Effector CD8-positive, alpha-beta T cell (primary cell): ENCODE data around the gene CLMN.
"Not testable (repeated sequence)": the region's sequence is repeated elsewhere in the genome, so short reads cannot be mapped to it uniquely, and the experiment has no call there.

Experiments used
- DNase-seq: peaks from one replicate; lab custom pipeline; 2025; lab: John Stamatoyannopoulos, UW

Gene CLMN

DNA sequence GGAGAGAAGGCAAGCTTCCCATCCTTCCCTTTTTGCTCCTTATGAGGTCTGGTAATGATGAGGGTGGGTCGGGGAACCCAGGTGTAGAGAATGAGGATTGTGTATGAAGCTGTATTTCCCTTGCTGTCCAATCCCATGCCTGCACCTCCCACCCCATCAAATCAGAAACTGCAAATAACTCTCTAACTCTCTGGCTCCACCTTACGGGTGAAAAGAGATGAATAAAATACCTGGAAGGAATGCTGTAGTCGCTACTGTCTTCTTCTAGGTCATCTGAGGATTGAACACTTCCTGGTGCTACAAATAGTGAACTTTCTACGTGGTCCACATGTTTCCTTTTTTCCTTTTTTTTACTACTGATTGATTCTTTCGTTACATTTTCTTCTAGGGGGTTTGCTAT lies 123.4 kb downstream of the CLMN start:
- no peak for DNase-seq

- DNase-seq: no peak
Measured at GRCh38 chr14:95195031-95195430, 124.7 kb downstream of the CLMN start.

DNA sequence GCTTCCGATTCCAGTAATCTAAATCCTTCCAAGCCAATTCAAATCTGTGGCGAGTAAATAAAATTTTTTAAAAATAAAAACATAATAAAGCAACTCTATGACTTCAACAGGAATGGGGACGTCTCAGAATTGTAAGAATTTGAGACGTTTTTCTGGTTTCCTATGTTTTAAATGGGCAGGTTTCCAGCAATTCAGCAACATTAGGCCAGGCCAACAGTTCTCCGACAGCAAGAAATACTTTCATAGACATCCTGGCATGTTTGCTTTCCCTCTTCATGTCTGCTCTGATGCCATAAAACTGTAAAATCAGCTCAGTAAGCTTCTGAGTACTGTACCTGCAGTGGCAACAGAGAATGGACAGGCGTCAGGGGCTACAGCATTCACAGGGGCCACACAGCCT lies 126.6 kb downstream of the CLMN start:
- DNase-seq: no peak

DNA sequence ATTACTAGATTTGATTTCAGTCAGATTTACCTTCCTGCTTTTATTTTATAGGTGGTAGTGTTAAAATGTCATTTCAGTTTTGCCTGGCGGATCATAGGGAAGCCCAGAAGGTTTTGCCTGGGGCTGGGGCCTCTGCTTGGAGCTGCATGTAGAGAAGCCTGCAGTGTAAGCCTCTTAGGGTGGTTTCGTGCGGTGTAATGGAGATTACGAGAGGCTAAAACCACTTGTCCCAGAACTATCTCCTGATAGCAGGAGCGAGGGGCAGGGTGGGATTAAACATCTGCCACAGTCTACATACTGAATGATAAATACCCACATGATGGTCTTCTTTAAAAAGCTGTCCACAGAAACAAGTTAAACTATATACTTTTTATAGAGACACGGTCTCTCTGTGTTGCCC lies 127.4 kb downstream of the CLMN start:
- DNase-seq: no peak

GRCh38 chr14:95191445-95192199 lies 128.1 kb downstream of the CLMN start:
- DNase-seq: no peak

DNA sequence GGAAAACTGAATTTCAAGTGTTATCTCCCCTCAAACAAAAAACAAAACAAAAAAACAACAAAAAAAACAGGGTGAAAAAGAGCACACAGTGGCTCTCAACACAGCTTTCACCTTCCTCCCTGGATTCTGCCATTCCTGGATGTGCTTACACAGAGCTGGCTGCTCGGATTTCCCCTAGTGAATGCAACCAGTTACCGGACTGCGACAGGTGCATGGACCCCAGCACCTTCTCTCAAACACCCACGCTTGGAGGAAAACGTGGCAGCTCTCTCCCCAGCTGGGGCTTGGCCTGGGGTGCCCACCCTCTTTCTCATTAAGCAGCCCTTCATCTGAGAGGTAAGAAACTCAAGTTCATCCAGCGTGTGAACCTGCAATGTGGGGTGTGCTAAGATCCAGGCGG lies 128.9 kb downstream of the CLMN start:
- DNase-seq: no peak

GRCh38 chr14:95190346-95190840 lies 129.3 kb downstream of the CLMN start:
- DNase-seq: no peak

DNA sequence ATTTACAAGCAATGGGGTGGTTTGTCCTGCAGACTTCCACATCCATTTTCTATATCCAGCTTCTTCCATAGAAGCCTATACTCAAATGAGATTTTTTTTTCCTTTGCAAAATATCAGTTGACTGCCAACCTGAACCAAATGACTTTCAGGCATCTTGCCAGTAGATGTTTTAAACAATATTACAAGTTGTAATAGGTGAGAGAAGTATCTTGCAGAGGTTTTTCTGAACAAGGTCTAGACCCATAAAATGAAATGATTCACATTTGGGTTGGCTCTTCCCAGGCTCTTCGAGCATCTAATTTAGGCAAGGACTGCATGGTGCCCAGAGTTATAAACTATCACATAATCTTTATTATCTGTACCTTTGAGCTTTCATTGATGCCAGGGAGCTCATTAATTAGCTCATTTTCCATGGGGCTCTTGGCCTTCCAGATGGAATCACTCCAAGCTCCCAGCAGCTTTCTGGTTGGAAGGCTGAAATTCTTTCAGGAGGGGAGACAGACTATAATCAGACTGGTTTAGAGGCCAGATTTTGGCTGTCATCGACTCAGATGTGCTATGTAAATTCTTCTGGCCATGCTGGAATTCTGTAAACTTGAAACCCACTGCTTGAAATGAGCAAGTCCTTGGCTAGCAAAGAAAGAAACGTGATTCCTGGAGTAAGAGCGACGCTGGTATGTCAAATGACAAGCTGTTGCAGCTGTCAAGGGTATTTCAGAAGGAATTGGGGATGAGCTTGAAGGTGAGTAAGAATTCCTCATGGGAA lies 130.2 kb downstream of the CLMN start:
- no peak for DNase-seq

DNA sequence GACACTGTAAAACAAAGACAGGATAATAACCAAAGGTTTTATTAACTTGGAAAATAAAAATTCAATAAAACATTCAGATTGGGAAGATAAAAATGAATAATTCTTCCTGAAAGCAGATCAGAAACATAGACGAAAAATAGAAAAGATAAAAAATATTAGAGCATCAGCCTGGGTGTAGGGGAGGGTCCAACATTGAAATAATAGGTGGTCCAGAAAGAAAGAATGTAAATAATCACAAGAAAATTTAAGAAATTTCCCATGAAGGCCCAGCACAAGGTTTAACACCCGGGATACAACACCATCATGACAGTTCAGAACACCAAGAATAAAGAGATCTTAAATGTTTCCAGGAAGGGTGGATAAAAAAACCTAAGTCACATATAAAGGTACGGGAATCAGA lies 131.3 kb downstream of the CLMN start:
- no peak for DNase-seq

- no peak for DNase-seq
Measured at GRCh38 chr14:95185767-95186392, 133.8 kb downstream of the CLMN start.

GRCh38 chr14:95185033-95185766 lies 134.5 kb downstream of the CLMN start:
- DNase-seq: no peak

DNA sequence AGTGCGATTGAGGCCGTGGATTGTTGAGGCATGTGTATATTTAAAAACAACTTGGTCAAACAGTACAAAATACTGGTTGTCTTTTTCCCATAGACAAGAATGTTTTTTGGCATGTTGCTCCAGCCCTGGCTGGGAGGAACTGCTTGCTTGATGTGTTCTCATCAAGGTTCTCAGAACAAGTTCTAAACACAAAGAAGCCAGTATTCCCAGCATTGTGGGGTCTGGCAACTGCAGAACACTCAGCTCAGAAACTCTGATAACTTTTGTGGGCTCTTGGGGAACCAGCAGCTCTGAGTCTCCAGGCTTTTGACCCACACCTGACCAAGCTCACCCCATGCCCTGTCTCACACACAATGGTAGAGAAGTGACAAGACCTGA lies 135.3 kb downstream of the CLMN start:
- DNase-seq: no peak

DNA sequence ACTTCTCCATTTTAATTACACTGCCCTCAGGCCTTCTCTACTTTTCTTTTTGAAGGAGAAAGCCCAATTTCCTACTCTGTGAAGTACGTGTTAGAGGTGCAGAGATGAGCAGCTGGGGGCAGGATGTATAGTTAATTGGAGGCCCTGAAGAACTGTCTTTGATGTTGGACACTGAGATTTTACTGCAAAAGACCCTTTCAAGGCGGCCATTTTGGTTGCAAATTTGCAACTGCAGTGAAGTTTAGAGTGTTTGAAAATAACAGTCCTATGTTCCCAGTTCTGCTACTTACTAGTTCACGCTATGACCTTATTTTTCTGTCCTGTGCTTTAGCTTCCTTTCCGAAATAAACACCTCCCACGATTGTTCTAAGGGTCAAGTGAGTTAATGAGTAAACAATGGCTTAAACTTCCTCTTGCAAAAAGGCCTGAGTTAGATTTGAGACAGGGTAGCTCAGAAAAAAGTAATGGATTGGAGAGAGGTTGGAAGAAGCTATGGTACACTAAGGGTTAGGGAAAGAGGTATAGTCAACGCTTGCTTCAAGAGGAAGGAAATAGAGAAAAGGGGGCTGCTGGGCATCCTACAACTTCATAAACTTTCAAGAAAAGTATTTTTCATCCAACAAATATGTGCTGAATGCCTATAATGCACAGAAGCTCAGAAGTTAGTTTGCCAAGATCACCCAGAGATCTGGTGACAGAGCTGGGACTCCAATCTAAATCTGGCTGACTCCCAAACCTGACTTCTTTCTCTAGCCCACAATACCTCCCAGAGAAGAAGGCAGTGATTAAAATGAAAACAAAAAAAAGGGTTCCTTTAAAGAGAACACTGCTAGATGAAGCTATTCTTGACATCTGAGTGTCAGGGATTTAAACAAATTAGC lies 135.9 kb downstream of the CLMN start:
- no peak for DNase-seq

DNA sequence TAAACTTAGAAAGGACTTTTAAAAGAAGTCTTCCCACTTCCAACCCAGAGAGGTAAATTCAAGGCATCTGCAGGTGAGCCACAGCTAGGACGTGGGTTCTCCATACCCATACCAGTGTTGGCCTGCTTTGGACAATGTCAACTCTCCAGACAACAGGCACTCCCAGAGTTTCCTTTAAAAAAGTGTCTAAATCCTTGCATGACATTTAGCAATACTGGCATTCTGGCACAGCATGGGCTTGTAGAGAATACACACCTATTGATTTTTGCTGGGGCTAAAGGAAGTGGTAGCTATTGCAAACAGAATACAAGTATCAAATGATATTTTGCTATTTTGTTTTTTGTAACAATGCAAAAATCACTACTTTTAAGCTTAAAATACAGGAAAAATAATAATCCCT lies 136.6 kb downstream of the CLMN start:
- no peak for DNase-seq

DNA sequence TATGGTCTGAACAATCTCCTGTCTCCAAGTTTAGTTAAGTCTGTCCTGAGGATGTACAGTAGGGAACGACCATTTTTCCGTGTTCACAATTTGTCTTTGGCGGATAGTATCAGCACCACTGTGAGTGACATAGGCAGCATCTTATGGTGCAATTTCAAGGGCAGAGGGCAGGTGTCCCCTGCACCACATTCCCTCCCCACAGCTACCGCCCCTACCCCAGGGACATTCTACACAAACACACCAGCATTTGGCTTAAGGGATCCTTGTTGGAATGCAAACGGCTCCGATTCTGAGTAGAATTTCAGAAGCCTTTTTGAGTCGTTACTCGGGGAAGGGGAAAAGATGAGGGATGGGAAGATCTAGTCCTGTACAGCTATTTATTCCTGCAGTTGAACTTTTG lies 137.3 kb downstream of the CLMN start:
- DNase-seq: no peak

GRCh38 chr14:95180966-95181741 lies 138.6 kb downstream of the CLMN start:
- DNase-seq: no peak

DNA sequence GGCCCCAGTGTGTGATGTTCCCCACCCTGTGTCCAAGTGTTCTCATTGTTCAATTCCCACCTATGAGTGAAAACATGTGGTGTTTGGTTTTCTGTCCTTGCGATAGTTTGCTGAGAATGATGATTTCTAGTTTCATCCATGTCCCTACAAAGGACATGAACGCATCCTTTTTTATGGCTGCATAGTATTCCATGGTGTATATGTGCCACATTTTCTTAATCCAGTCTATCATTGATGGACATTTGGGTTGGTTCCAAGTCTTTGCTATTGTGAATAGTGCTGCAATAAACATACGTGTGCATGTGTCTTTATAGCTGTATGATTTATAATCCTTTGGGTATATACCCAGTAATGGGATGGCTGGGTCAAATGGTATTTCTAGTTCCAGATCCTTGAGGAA lies 144.0 kb downstream of the CLMN start:
- DNase-seq: not testable (repeated sequence)

DNA sequence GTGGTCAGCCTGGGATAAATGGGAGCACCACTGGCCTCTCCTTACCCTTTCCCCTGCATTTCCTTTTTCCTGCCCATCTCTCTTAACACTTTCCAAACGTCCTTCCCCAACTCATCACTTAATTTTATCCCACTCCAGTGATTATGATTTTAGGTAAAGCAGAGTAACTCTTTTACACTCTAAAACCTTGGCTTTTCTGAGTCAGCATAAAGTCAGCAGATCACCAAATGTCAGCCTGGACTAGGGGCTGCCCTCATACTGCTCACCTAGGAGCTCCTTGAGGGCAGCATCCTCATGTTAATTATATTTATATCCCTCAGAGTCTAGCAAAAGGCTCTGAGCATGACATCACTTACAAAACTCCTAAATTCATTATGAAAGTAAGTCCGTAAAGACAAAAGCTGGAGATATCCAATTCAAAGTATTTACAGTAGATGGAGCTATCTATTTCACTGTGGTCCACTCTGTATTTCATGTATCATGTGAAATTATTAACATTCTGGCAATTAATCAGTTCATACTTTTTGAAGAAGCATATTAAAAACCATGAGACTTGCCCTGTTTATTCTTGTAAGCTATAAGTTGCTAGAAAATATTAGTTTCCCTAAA lies 145.4 kb downstream of the CLMN start:
- no peak for DNase-seq

- no peak for DNase-seq
Measured at GRCh38 chr14:95173518-95173917, 146.2 kb downstream of the CLMN start.

GRCh38 chr14:95167177-95167576 lies 152.5 kb downstream of the CLMN start:
- DNase-seq: no peak
